Fibroblast of mammary gland (primary cell): Measurements from ENCODE around the gene CYP27B1.

Experiments
- DNase-seq: peaks from one replicate; pipeline ENCODE4 v3.0.0-alpha.2; 2010; ENCODE audit warnings: low read depth
- H3K4me3 ChIP-seq: 2 replicates; pipeline ENCODE4 v1.5.1; 2011; ENCODE audit warnings: low read depth, mild to moderate bottlenecking, low read length, moderate library complexity; ENCODE audit not compliant: control insufficient read depth
- TF ChIP-seq, protein P1 (sequence below): conservative IDR thresholded peaks from 2 replicates; pipeline ENCODE4 v1.5.1; 2011; ENCODE audit warnings: low read depth, low read length, inconsistent platforms; ENCODE audit not compliant: control insufficient read depth, insufficient read depth

CYP27B1 gene

DNA sequence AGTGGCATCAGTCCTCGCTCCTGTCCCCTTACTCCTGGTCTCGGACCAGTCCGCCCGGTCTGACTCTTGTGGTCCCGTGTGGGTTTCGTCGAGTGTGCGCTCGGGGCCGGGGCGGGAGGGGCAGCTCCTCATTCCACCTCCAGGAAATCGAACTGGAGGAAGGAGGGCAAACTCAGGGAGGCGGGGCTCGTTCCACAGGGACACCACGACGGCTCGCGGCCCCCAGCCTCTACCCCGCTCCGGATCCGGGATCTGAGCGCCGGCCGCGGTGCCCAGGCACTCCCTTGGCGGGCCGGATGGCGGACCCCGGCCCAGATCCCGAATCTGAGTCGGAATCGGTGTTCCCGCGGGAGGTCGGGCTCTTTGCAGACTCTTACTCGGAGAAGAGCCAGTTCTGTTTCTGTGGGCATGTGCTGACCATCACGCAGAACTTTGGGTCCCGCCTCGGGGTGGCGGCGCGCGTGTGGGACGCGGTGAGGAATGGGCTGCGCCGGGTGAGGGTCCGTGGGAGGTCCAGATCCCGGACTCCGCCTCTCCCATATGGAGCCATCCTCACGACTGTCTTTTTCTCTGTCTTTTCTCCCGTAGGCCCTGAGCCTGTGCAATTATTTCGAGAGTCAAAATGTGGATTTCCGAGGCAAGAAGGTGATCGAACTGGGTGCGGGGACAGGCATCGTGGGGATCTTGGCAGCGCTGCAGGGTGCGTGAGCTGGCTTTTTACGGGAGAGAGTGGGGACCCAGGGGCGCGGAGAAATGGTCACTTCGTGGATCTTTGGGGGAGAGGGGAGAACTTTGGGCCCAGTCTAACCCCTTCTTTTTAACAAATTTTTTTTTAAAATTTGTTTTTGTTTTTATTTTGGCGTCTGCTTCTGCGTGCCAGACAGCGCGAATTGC lies 5.8 kb upstream of the CYP27B1 start, which contains the start of gene EEF1AKMT3:
Gene EEF1AKMT3 (plus strand): TSS at position 186 of the 894 bp plus-strand sequence. CDS start 111 bp downstream, at position 297.
- H3K4me3 ChIP-seq, result peak within 1 kb of the TSS; percentile 95
- peak; percentile 47 for DNase-seq
- TF ChIP-seq, protein P1, sequence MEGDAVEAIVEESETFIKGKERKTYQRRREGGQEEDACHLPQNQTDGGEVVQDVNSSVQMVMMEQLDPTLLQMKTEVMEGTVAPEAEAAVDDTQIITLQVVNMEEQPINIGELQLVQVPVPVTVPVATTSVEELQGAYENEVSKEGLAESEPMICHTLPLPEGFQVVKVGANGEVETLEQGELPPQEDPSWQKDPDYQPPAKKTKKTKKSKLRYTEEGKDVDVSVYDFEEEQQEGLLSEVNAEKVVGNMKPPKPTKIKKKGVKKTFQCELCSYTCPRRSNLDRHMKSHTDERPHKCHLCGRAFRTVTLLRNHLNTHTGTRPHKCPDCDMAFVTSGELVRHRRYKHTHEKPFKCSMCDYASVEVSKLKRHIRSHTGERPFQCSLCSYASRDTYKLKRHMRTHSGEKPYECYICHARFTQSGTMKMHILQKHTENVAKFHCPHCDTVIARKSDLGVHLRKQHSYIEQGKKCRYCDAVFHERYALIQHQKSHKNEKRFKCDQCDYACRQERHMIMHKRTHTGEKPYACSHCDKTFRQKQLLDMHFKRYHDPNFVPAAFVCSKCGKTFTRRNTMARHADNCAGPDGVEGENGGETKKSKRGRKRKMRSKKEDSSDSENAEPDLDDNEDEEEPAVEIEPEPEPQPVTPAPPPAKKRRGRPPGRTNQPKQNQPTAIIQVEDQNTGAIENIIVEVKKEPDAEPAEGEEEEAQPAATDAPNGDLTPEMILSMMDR, result no peak

DNA sequence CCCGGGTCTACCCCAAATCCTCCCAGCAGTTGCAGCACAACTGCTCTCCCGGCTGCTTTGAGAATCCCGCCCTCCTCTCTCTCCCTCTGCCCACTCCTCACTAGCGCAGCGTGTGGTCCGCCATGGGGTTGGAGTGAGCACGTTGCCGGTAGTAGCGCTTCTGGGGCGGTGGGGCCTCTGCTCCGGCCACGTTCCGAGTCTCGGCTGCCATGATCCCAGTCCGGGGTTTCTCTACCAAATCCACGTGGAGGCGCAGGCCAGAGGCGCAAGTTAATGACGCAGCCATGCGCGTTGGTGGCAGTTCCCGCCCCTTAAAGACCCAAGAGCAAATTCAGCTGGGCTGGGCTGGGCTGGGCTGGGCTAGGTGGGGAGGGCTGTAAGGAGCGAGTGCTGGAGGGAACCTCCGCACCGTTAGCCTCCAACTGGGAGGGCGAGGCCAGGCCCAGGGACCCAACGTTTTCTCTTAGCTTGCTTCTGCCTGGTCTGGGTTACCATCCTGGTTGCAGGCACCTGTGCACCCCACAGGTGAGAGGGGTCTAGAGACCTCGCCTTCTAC lies 5.1 kb upstream of the CYP27B1 start, which contains the start of gene METTL1:
Gene METTL1 (minus strand): TSS at position 233 of the 556 bp plus-strand sequence. CDS start 22 bp downstream, at position 211.
- TF ChIP-seq, protein P1, result no peak
- peak within 1 kb of the TSS; percentile 95 for H3K4me3 ChIP-seq
- peak; percentile 97 for DNase-seq

DNA sequence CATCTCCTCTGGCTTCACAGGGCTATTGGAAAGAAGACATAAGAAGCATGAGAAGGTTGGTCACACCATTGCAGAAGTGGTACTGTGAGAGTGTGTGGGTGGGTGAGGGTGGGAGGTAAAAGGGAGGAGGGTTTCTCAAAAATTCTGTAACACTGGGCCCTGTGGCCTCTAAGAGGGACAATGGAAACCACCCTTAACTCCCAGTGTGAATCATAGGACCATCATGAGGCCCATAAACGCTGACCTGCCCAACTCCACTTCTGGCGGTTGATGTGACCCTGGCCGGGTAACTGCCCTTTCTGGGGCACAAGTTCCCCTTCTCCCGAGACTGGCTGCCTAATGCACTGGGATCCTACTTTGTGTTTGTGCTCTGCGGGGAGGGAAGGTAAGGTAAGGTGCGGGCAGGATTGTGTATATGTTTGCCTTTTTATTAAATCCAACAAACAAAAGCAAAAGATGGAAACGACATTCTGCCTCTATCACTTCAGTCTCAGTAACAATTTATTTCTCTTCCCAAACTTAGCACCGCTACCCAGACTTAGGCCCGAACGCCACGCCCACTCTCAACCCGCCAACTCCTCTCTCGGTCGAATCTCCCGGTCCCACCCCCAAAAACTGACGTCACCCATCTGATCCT lies 4.5 kb upstream of the CYP27B1 start:
- DNase-seq, result peak; percentile 92
- TF ChIP-seq, protein P1, result no peak
- peak overlapping the region; percentile 95 for H3K4me3 ChIP-seq

DNA sequence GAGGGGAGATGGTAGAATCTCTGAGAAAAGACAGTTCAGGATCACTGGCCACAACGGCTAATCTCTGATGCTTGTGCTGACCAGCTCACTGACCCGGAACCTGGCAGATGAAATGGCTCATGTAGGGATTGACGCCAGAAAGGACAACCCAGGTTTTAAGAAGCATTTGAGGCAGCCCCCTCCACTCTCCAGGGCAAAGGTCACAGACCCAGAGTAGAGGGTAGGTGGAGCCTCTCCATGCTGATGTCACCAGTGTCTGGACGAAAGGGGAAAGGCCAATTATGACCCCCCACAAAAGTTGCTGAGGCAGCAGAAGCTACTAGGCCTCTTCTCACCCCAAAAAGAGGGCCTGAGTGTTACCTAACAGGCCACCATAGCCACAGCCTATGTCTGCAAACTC lies 3.9 kb upstream of the CYP27B1 start:
- TF ChIP-seq, protein P1, result no peak
- no peak overlapping the region for H3K4me3 ChIP-seq
- DNase-seq, result no peak

DNA sequence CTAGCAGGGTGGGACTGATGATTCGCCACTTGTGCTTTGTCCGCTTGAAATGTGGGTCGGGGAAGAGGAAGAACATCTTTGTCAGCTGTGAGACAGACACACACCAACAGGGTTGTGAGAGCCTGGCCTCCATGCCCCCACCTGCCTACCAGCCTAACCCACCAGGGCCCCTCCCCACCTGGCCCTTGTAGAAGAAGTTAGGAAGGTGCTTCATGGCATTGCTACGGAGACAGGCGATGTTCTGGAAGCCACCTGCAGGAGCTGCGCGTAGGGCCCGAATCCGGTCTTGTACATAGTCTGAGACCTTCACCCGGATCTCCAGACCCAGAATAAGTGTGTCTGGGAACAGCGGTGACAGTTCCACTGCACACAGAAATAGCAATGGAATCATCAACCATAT lies 2.7 kb upstream of the CYP27B1 start:
- TF ChIP-seq, protein P1, result no peak
- DNase-seq, result no peak
- H3K4me3 ChIP-seq, result no peak overlapping the region

DNA sequence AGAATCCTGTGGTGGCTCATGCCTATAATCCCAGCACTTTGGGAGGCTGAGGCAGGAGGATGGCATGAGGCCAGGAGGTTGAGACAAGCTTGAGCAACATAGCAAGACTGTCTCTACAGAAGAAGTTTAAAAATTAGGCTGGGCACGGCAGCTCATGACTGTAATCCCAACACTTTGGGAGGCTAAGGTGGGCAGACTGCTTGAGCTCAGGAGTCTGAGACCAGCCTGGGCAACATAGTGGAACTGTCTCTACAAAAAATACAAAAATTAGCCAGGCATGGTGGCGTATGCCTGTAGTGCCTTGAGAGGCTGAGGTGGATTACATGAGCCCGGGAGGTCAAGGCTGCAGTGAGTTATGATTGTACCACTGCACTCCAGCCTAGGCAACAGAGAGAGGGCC lies 998 bp upstream of the CYP27B1 start:
- TF ChIP-seq, protein P1, result no peak
- no peak overlapping the region for H3K4me3 ChIP-seq
- DNase-seq, result no peak
